Measurements from ENCODE around the gene IGSF9B. TPM values are rescaled to one million over a fixed set of nuclear protein-coding genes. Genes with fewer than 3 reads are reported as not detected.
A peak's percentile ranks its signal among the peaks of the same experiment; 100 is the strongest.

IGSF9B gene
- total RNA-seq, 2 experiments from 2014 or later: 124 to 136 TPM

DNA sequence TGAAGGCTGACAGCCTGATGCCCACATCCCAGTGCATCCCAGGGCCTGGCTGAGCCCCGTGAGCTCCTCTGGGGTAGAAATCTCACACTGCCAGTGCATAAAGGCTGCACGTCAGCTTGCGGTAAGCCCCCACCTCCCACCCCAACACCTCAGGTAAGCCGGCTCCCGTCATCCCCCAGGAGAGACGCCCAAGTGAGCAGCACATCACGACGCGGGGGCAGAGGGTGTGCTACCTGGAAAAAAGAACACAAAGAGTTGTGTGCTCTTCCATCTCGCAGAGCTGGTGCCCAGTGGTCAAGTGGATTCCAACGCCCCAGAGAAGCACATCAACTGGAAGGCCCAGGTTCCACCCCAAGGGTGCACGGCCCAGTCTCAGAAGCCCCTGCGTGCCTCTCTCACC, 50.0 kb downstream of the IGSF9B start:
- H3K27me3 Mint-ChIP-seq: no peaks in the 10 kb centered on the region
- CTCF ChIA-PET: no interaction called here
- H3K4me1 Mint-ChIP-seq (ENCODE audit: low read depth): no peaks in the 10 kb centered on the region
- peaks cover 59% of the 10 kb centered on the region for H3K36me3 Mint-ChIP-seq (ENCODE audit: low read depth)
- no peak overlapping the region for H3K4me3 Mint-ChIP-seq
- POLR2A ChIA-PET: interaction anchor here (1.4 kb wide), 1 partner anchor 10 kb away, joined by 3 read pairs; no protein-coding TSS in a partner anchor
- DNase-seq (no peak), ATAC-seq (no peak)
- TF ChIP-seq, protein P1, sequence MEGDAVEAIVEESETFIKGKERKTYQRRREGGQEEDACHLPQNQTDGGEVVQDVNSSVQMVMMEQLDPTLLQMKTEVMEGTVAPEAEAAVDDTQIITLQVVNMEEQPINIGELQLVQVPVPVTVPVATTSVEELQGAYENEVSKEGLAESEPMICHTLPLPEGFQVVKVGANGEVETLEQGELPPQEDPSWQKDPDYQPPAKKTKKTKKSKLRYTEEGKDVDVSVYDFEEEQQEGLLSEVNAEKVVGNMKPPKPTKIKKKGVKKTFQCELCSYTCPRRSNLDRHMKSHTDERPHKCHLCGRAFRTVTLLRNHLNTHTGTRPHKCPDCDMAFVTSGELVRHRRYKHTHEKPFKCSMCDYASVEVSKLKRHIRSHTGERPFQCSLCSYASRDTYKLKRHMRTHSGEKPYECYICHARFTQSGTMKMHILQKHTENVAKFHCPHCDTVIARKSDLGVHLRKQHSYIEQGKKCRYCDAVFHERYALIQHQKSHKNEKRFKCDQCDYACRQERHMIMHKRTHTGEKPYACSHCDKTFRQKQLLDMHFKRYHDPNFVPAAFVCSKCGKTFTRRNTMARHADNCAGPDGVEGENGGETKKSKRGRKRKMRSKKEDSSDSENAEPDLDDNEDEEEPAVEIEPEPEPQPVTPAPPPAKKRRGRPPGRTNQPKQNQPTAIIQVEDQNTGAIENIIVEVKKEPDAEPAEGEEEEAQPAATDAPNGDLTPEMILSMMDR (IDR thresholded peaks at IDR 0.05): no peak
- no peaks in the 10 kb centered on the region for H3K9me3 Mint-ChIP-seq
- intact Hi-C loops (cut with micrococcal nuclease): no loop called here
- no peak overlapping the region for H3K27ac Mint-ChIP-seq

DNA sequence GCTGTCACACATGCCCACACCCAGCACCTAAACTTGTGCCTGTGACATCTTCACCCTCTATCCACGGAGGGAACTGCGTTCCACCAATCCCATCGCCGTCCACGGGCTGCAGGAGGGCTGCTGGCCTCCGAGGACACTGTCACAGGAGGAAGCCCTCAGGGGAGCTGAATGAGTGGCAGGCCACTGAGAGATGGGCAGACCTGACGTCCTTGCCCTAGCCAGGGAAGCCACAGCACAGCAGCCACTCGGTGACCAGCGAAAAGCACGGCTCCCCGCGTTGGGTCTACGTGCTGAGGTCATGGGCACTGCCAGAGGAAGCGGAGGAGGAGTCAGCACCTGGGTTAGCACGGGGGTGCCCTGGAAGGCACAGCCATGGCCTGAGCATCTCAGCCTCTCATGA, 50.5 kb downstream of the IGSF9B start:
- H3K4me1 Mint-ChIP-seq (ENCODE audit: low read depth): no peaks in the 10 kb centered on the region
- no peak overlapping the region for H3K4me3 Mint-ChIP-seq
- ATAC-seq: peak; percentile 5
- TF ChIP-seq, protein P1 (IDR thresholded peaks at IDR 0.05): no peak
- H3K36me3 Mint-ChIP-seq (ENCODE audit: low read depth): peaks cover 55% of the 10 kb centered on the region
- no peak overlapping the region for H3K27ac Mint-ChIP-seq
- H3K9me3 Mint-ChIP-seq: no peaks in the 10 kb centered on the region
- POLR2A ChIA-PET: interaction anchor here (1.4 kb wide), 1 partner anchor 9 kb away, joined by 3 read pairs; no protein-coding TSS in a partner anchor
- intact Hi-C loops (cut with micrococcal nuclease): no loop called here
- no peak for DNase-seq
- no peaks in the 10 kb centered on the region for H3K27me3 Mint-ChIP-seq
- CTCF ChIA-PET: no interaction called here

GRCh38 chr11:133905677-133906156, 51.1 kb downstream of the IGSF9B start:
- Mint-ChIP-seq H3K9me3 (no peaks in the 10 kb centered on the region), H3K4me3 (no peak overlapping the region), H3K4me1 (ENCODE audit: low read depth) (no peaks in the 10 kb centered on the region), H3K27me3 (no peaks in the 10 kb centered on the region), H3K27ac (no peak overlapping the region), H3K36me3 (ENCODE audit: low read depth) (peaks cover 50% of the 10 kb centered on the region)
- DNase-seq (no peak), ATAC-seq (no peak)
- intact Hi-C loops (cut with micrococcal nuclease): no loop called here
- POLR2A ChIA-PET: interaction anchor here (1.0 kb wide), 1 partner anchor 42 kb away, joined by 3 read pairs; no protein-coding TSS in a partner anchor
- CTCF ChIA-PET: no interaction called here
- TF ChIP-seq, protein P1 (IDR thresholded peaks at IDR 0.05): no peak

GRCh38 chr11:133904818-133905515, 51.8 kb downstream of the IGSF9B start:
- Mint-ChIP-seq H3K9me3 (no peaks in the 10 kb centered on the region), H3K36me3 (ENCODE audit: low read depth) (peaks cover 45% of the 10 kb centered on the region), H3K27me3 (no peaks in the 10 kb centered on the region), H3K4me1 (ENCODE audit: low read depth) (no peaks in the 10 kb centered on the region), H3K27ac (no peak overlapping the region), H3K4me3 (no peak overlapping the region)
- ATAC-seq (no peak), DNase-seq (no peak)
- intact Hi-C loops (cut with micrococcal nuclease): no loop called here
- POLR2A ChIA-PET: interaction anchor here (1.0 kb wide), 1 partner anchor 43 kb away, joined by 3 read pairs; no protein-coding TSS in a partner anchor
- CTCF ChIA-PET: no interaction called here
- TF ChIP-seq, protein P1 (IDR thresholded peaks at IDR 0.05): no peak
